OCI-M2 (cell line): Measurements from ENCODE around the gene KLF13.
"Not testable (repeated sequence)": the region's sequence is repeated elsewhere in the genome, so short reads cannot be mapped to it uniquely, and the experiment has no call there.

ENCODE experiments used
- DNase-seq: peaks from one replicate; lab custom pipeline; 2025; ENCODE audit not compliant: unreplicated experiment; lab: John Stamatoyannopoulos, UW

Gene KLF13

GRCh38 chr15:31344823-31345605 is 18.4 kb downstream of the KLF13 start:
- DNase-seq, result no peak

- no peak for DNase-seq
These were observed 19.2 kb downstream of the KLF13 start for GRCh38 chr15:31345606-31346366.

GRCh38 chr15:31346367-31347066 is 19.9 kb downstream of the KLF13 start:
- no peak for DNase-seq

DNA sequence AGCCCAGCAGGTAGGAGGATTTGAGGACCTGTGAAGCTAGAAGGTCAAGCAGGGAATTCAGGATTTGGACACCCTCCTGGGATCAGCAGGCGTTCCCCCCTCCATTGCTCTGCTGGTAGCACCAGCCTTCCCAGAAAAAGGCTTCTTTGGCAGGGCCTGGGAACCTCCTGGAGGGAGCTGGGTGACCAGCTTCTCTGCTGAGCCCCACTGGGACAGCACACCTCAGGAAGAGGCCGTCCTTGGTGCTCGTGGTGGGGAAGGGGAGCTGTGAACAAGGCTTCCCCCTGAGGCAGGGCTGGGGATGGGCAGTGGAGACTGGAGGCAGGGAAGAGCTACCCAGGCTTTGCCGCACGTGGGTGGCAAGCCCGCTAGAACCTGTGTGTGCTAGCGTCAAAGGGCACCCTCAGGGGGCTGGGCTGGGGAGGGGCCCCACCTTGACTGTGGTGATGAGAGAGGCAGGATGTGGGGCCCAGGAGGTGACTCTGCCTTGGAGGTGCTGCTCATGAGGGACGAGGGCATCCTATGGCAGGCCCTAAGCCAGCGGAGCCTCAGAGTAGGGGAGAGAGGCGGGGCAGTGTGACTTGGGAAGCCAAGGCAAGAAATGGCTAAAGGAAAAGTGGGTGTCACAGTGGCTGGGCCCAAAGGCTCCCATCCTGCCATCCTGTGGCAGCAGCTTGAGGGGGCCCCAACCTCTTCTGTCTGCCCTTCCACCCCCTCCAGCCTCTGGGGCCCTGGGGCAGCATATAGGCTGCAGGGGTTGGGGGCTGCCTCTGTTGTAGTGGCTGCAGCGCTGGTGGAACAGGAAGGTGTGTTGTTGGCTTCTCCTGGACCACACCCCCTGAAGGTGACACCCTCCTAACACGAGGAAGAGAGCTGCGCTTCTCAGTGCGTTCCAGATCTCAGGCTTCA is 20.7 kb downstream of the KLF13 start:
- no peak for DNase-seq

GRCh38 chr15:31347981-31348803 is 21.6 kb downstream of the KLF13 start:
- no peak for DNase-seq

DNA sequence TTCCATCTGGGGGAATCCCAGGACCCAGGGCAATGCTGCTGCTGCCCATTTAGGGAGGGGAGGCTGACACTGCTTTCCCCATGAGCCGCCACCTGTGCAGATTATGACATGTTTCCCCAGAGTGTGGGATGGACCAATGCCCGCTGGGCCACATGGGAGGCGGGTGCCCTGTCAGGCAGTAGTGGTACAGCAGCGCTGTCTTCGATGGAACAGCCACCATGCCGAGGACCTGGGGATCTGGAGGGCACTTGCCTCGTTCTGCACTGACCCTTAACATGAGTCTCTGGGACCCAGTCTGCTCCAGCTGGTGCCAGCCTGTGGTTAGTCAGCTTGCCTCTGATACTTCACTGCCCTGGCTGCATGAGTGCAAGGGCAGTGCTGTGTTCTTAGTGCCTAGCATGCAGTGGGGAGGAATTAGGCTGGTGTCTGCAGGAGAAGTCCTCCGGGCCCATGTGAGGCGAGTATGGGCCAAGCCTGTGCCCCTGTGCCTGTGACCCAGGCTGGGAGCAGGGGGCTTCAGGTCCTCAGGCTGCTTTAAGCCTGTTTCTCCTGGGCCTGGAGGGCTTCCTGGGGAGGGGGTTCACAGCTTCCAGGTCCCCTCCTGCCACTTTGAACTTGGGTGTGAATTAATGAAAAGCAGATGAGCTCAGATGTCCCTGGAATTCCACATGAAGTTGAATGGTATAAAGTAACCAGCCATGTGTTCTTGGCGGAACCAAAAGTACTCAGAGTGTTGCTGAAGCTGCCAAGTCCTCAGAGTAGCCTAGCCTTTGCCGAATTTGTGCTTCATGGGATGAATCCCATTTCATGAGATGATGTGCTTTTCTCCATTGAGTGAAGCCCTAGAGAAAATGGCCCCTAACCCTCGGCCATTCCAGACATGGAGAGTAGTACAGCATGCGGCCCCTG is 22.9 kb downstream of the KLF13 start:
- DNase-seq, result no peak

DNA sequence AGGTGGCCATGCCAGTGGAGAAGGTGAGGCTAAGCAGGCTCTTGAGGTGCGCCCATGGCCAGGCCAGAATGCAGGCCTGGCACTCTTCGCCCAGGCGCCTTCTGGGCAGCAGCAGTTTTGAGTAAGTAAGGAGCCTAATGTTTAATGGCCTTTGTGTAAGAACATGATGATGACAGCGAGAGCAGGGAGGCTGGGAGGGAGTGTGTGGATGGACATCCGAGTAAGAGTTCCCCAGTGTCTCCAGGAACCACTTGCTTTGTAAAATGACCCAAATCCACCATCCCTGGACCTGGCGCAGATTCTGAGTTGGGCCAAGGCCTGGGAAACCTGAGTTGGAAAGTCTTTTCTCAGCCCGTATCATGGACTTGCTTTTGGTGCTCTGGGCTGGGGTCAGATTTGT is 24.1 kb downstream of the KLF13 start:
- no peak for DNase-seq

DNA sequence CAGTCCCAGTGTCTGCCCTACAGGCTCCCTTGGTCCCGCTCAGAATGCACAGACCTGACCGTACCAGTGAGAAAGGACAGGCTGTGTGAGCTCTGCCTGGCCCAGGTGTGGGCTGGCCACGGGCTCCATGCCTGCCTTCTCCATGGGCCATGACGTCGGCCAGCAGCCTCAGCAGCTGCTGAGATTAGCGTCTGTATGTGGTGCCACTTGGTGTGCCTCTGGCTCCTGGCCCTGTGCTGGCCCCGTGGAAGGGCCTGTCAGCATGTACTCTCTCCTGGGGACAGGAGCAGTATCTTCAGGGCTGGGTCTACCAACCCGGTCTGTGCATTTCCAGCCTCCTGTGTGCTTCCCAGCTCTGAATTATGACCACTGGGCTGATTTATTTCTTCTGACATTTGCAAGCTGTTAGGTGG is 25.7 kb downstream of the KLF13 start:
- DNase-seq, result no peak

DNA sequence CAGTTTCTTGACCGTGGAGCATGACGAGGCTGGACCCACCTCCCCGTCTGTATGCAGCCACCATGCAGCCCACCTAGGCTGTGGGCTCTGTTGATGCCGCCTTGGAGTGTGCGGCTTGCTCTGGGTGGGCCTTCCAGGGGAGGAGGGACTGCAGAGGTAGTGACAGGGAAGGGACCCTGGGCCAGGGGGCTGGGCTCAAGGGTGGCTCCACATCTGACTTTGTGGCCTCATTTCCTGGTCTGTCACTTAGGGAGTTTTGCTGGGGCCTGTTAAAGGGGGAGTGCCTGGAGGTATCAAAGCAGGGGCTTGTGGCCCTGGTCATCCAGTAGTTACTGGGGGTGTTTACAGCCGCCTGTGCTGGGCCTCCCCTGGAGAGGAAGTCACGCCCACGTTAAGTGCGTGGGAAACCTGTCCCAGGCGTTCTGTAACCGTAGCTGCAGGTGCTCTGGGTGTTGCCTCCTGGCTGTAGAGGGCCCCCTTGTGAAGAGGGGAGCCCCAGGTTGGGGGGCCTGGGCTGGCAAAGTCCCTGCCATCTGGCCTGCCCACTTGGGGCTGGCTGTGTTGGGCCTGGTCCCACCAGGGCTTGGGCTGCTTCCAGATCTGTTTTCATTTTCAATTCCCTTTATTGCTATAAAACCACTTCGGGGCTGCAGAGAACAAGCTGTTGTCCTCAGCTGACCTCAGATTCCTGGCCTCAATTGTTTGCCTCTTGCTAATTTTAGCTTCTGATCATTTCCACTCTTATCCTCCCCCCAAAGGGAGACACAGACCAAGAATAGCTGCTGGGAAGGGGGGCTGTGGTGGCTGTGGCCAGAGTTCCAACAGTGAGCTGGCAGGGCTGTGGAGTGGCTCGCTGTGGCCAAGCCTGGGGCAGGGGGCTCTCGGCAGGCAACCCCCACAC is 26.5 kb downstream of the KLF13 start:
- DNase-seq, result no peak

DNA sequence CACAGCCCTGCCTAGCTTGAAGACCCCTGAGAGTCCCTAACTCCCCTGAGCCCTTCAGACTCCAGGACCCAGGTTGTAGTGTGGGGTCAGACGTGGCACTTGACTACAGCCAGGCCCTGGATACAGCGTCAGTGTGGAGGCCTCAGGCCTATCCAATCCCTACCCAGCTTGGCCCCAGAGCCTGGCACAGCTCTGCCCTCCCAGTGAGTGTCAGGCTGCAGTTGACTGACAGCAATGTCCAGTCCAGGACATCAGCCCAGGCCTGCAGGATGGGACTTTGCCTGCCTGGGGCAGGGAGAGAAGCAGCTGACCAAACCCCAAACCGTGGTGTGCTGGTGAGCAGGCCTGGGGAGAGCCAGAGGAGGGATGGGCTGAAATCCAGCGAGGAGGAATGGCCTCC is 27.3 kb downstream of the KLF13 start:
- no peak for DNase-seq

- not testable (repeated sequence) for DNase-seq
These were observed 29.5 kb downstream of the KLF13 start for GRCh38 chr15:31356097-31356496.

DNA sequence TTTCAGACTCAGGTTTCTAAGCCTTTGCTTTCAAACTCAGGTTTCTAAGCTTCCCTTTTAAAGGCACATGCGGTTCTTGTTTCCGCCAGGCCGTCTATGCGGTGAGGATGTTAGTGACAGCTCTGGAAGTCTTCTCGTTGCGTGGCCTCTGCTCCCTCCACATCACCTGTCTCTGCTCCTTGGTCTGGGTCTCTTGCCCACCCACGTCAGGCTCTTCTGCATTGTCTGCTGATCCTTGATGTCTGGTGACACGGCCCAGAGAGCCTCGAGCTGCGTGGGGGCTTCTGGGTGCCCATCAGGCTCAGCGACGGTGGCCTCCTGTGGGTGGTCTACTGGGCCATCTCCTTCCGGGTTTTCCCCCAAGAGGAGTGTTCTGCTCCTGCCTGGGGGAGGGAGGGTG is 30.5 kb downstream of the KLF13 start:
- no peak for DNase-seq

- no peak for DNase-seq
These were observed 31.5 kb downstream of the KLF13 start for GRCh38 chr15:31358163-31358562.

- DNase-seq, result no peak
These were observed 32.5 kb downstream of the KLF13 start for GRCh38 chr15:31358957-31359701.

DNA sequence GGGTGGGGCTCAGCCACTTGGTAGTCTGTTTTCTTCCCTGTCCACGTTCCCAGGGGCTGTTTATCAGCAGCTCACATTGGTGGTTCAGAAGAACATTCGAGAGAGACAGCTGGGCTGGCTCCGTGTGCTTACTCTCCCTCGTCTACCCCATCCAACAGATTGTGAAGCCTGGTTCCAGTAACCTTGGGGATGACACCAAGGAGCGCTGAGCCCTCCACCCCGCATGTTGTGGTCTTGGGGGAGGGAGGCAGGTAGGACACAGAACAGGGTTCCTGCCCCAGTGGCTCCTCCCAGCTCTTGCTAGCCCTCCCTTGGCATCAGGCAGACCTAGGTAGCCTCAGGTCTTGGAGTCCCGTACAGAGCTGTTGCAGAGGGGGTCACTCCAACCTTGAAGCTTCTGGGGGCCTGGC is 33.1 kb downstream of the KLF13 start:
- DNase-seq, result no peak

- DNase-seq, result no peak
These were observed 33.5 kb downstream of the KLF13 start for GRCh38 chr15:31360158-31360561.
